ENCODE results near the gene OLFML3. TPM values are rescaled to one million over a fixed set of nuclear protein-coding genes. Genes with fewer than 3 reads are reported as not detected.

OLFML3 gene
- total and polyA plus RNA-seq, 2 of the 8 experiments (the other 6 are each of a cell fraction or from before 2014, with no cell fraction given): 56.0 to 72.3 TPM

- TF ChIP-seq HDAC2 (IDR thresholded peaks at IDR 0.05; ENCODE audit: borderline replicate concordance in 1 of 2, low read depth in 2 of 2, low read length in 2 of 2): no peak
- TF ChIP-seq CHD2 (IDR thresholded peaks at IDR 0.05; ENCODE audit: low read length): no peak
- no peak for TF ChIP-seq EGR1 (IDR thresholded peaks at IDR 0.05; ENCODE audit: borderline replicate concordance, low read depth, low read length)
- no peak for TF ChIP-seq POLR2A (IDR thresholded peaks at IDR 0.05; ENCODE audit: control extremely low read depth in 1 of 2, low read depth in 2 of 2, low read length in 2 of 2)
- TF ChIP-seq YY1 (IDR thresholded peaks at IDR 0.05; ENCODE audit: low read depth, low read length): no peak
- no peak for TF ChIP-seq E2F6 (IDR thresholded peaks at IDR 0.05)
- no peak for TF ChIP-seq MAFK (IDR thresholded peaks at IDR 0.05; ENCODE audit: low read depth, low read length)
- no peak for TF ChIP-seq RNF2 (IDR thresholded peaks at IDR 0.05; ENCODE audit: borderline replicate concordance, low read depth, low read length, missing control alignments, poor library complexity, severe bottlenecking)
- no peak for TF ChIP-seq CTBP2 (IDR thresholded peaks at IDR 0.05; ENCODE audit: borderline replicate concordance, insufficient read depth, insufficient read length, low read length)
- peak; percentile 73; the same call in 1 of the 2 replicates for TF ChIP-seq POU5F1 (IDR thresholded peaks at IDR 0.05; ENCODE audit: low read depth, low read length)
- no peak for TF ChIP-seq BRCA1 (IDR thresholded peaks at IDR 0.05; ENCODE audit: low read depth, low read length)
- no peak for TF ChIP-seq RFX5 (IDR thresholded peaks at IDR 0.05; ENCODE audit: borderline replicate concordance, low read depth, low read length)
- TF ChIP-seq KDM5A (IDR thresholded peaks at IDR 0.05; ENCODE audit: low read length): no peak
- TF ChIP-seq SIX5 (IDR thresholded peaks at IDR 0.05; ENCODE audit: low read depth, low read length): no peak
- no peak for TF ChIP-seq SUZ12 (IDR thresholded peaks at IDR 0.05; ENCODE audit: low read length)
- TF ChIP-seq GTF2F1 (IDR thresholded peaks at IDR 0.05; ENCODE audit: borderline replicate concordance, low read depth, low read length): no peak
- TF ChIP-seq CREB1 (IDR thresholded peaks at IDR 0.05): no peak
- TF ChIP-seq TBP (IDR thresholded peaks at IDR 0.05; ENCODE audit: low read depth, low read length): no peak
- TF ChIP-seq KDM1A (IDR thresholded peaks at IDR 0.05; ENCODE audit: borderline replicate concordance, low read length): no peak
- no peak for TF ChIP-seq NRF1 (IDR thresholded peaks at IDR 0.05; ENCODE audit: low read depth, low read length)
- no peak for TF ChIP-seq GABPA (IDR thresholded peaks at IDR 0.05; ENCODE audit: borderline replicate concordance, insufficient read depth, low read length)
- no peak for TF ChIP-seq BCL11A (IDR thresholded peaks at IDR 0.05; ENCODE audit: low read depth in 2 of 2, low read length in 2 of 2)
- TF ChIP-seq CBX5 (IDR thresholded peaks at IDR 0.05; ENCODE audit: low read depth, low read length): no peak
- TF ChIP-seq, protein P1, sequence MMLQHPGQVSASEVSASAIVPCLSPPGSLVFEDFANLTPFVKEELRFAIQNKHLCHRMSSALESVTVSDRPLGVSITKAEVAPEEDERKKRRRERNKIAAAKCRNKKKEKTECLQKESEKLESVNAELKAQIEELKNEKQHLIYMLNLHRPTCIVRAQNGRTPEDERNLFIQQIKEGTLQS (IDR thresholded peaks at IDR 0.05; ENCODE audit: insufficient read depth, low read depth, low read length): no peak
- TF ChIP-seq JUND (IDR thresholded peaks at IDR 0.05; ENCODE audit: low read length): no peak
These were observed 2.5 kb upstream of the OLFML3 start (continued) for GRCh38 chr1:113976609-113977278.

Data from H1 (cell line).